Left ventricle myocardium inferior (tissue), 1 donor: ENCODE data around the gene ANKRD31. TPM values are rescaled to one million over a fixed set of nuclear protein-coding genes. Genes with fewer than 3 reads are reported as not detected.
"Not testable (repeated sequence)": the region's sequence is repeated elsewhere in the genome, so short reads cannot be mapped to it uniquely, and the experiment has no call there.

Experiments used
- DNase-seq: peaks from one replicate; pipeline ENCODE4 v3.0.0-alpha.2; 2020
- H3K27ac ChIP-seq: fragments of 200-600 bp; replicated peaks from 2 replicates; pipeline ENCODE4 v1.8.0; 2021
- H3K27me3 ChIP-seq: fragments of 200-600 bp; 2 replicates; pipeline ENCODE4 v1.8.0; 2021; ENCODE audit warnings: low read depth
- H3K36me3 ChIP-seq: fragments of 200-600 bp; 2 replicates; pipeline ENCODE4 v1.8.0; 2021
- H3K4me1 ChIP-seq: fragments of 200-600 bp; 2 replicates; pipeline ENCODE4 v1.8.0; 2021
- H3K4me3 ChIP-seq: fragments of 200-600 bp; 2 replicates; pipeline ENCODE4 v1.8.0; 2021; ENCODE audit warnings: mild to moderate bottlenecking, moderate library complexity
- H3K9me3 ChIP-seq: fragments of 200-600 bp; replicated peaks from 2 replicates; pipeline ENCODE4 v1.8.0; 2021
- intact Hi-C: fragments of 100-400 bp; cut with micrococcal nuclease; formaldehyde crosslinking; loops from one replicate; pipeline ENCODE4 v1.11.0; 2022
- total RNA-seq: library from RNA; stranded (reverse); fragmentation: NEBNext Ultra II Directional; extraction: Animal tissue kit (Norgen Biotek cat#: 25700); gene quantifications from one replicate; pipeline ENCODE4 v1.2.1, GENCODE V29; 2021
- TF ChIP-seq, protein P1 (sequence below): fragments of 200-600 bp; IDR thresholded peaks from 2 replicates; pipeline ENCODE4 v1.8.0; 2021; ENCODE audit warnings: antibody characterized with exemption, mild to moderate bottlenecking, borderline replicate concordance
- donor health status: DM: no; HTN: yes; CAD: no; lungs with severe emphysema.

Gene ANKRD31
- total RNA-seq, 1 donor from 2014 or later = 0.11 TPM

GRCh38 chr5:75089137-75089536, 147.5 kb downstream of the ANKRD31 start:
- TF ChIP-seq, protein P1, sequence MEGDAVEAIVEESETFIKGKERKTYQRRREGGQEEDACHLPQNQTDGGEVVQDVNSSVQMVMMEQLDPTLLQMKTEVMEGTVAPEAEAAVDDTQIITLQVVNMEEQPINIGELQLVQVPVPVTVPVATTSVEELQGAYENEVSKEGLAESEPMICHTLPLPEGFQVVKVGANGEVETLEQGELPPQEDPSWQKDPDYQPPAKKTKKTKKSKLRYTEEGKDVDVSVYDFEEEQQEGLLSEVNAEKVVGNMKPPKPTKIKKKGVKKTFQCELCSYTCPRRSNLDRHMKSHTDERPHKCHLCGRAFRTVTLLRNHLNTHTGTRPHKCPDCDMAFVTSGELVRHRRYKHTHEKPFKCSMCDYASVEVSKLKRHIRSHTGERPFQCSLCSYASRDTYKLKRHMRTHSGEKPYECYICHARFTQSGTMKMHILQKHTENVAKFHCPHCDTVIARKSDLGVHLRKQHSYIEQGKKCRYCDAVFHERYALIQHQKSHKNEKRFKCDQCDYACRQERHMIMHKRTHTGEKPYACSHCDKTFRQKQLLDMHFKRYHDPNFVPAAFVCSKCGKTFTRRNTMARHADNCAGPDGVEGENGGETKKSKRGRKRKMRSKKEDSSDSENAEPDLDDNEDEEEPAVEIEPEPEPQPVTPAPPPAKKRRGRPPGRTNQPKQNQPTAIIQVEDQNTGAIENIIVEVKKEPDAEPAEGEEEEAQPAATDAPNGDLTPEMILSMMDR = no peak
- intact Hi-C loops = no loop called here
- no peaks in the 10 kb centered on the region for H3K9me3 ChIP-seq
- no peak overlapping the region for H3K27ac ChIP-seq
- H3K36me3 ChIP-seq = no peaks in the 10 kb centered on the region
- no peaks in the 10 kb centered on the region for H3K4me1 ChIP-seq
- DNase-seq = no peak
- no peaks in the 10 kb centered on the region for H3K27me3 ChIP-seq
- H3K4me3 ChIP-seq = no peak overlapping the region

DNA sequence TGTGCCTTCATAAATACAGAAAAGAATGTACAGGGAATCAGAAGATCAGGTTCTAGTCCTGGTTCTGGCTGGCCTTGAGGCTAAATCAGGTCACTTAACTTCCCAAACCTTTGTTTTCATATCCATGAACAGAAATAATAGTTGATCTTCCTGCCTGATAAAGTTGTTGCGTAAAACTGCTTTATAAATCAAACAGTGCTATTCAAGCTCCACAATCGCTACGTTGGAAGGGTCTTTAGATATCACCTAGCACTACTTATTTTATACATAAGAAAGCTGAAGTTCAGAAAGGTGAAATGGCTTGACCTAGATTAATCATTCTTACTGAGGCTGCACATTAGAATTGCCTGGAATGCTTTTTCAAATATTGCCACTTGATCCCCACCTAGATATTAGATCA, 148.0 kb downstream of the ANKRD31 start:
- no peaks in the 10 kb centered on the region for H3K36me3 ChIP-seq
- H3K4me3 ChIP-seq = no peak overlapping the region
- intact Hi-C loops = no loop called here
- TF ChIP-seq, protein P1 = no peak
- H3K27ac ChIP-seq = no peak overlapping the region
- no peaks in the 10 kb centered on the region for H3K4me1 ChIP-seq
- no peak for DNase-seq
- H3K27me3 ChIP-seq = no peaks in the 10 kb centered on the region
- H3K9me3 ChIP-seq = no peaks in the 10 kb centered on the region

DNA sequence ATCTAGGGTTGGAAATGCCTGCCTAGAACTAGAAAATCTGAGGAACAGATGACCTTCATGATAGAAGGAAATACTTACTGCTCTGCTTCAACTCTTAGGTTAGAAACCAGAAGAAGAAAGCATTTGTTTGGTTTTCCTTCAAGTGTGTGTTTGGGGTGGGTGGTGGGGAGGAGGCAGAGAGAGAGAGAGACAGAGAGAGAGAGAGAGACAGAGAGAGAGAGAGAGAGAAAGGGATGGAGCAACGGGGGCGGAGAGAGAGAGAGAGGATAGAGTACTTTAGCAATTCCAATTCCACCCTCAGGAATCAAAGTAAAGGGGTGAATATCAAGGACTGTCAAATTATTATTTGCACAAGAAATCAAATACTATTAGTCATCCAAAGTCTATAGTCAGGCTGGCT, 155.2 kb downstream of the ANKRD31 start:
- peaks cover 4% of the 10 kb centered on the region for H3K27me3 ChIP-seq
- H3K36me3 ChIP-seq = no peaks in the 10 kb centered on the region
- no peak for DNase-seq
- H3K9me3 ChIP-seq = no peaks in the 10 kb centered on the region
- no peak overlapping the region for H3K27ac ChIP-seq
- intact Hi-C loops = no loop called here
- TF ChIP-seq, protein P1 = no peak
- no peaks in the 10 kb centered on the region for H3K4me1 ChIP-seq
- H3K4me3 ChIP-seq = no peak overlapping the region

GRCh38 chr5:75079346-75079745, 157.3 kb downstream of the ANKRD31 start:
- H3K27ac ChIP-seq, H3K36me3 ChIP-seq, H3K4me1 ChIP-seq, H3K9me3 ChIP-seq, DNase-seq, H3K27me3 ChIP-seq, H3K4me3 ChIP-seq, intact Hi-C loops: not testable (repeated sequence)

- Histone ChIP-seq H3K27ac (no peak overlapping the region), H3K4me1 (no peaks in the 10 kb centered on the region), H3K9me3 (no peaks in the 10 kb centered on the region), H3K36me3 (no peaks in the 10 kb centered on the region), H3K4me3 (no peak overlapping the region), H3K27me3 (peaks cover 4% of the 10 kb centered on the region)
- intact Hi-C loops = no loop called here
- TF ChIP-seq, protein P1 = no peak
- no peak for DNase-seq
Observed at GRCh38 chr5:75078027-75078426, 158.7 kb downstream of the ANKRD31 start.

- Histone ChIP-seq H3K36me3 (no peaks in the 10 kb centered on the region), H3K27me3 (peaks cover 1% of the 10 kb centered on the region), H3K4me3 (no peak overlapping the region), H3K4me1 (no peaks in the 10 kb centered on the region), H3K27ac (no peak overlapping the region), H3K9me3 (no peaks in the 10 kb centered on the region)
- TF ChIP-seq, protein P1 = no peak
- intact Hi-C loops = no loop called here
- no peak for DNase-seq
Observed at GRCh38 chr5:75072061-75072460, 164.6 kb downstream of the ANKRD31 start.
